ENCODE results near the gene DHRS4. TPM values are rescaled to one million over a fixed set of nuclear protein-coding genes. Genes with fewer than 3 reads are reported as not detected.

Gene DHRS4
- total and polyA plus RNA-seq, 2 experiments from 2014 or later: 25.4 to 35.4 TPM

- H3K9me3 ChIP-seq (ENCODE audit: low read depth): no peaks in the 10 kb centered on the region
- no peaks in the 10 kb centered on the region for H4K20me1 ChIP-seq (ENCODE audit: insufficient read depth)
- no peak for DNase-seq
- H3K36me3 ChIP-seq (ENCODE audit: low read depth): no peaks in the 10 kb centered on the region
- no peak overlapping the region for H3K27ac ChIP-seq
- in situ Hi-C loops (cut with MboI): no loop called here
- H3K4me2 ChIP-seq (ENCODE audit: unreplicated experiment): no peak overlapping the region
- WGBS, 2 experiments (ENCODE audit: low coverage in 1 of 2, low lambda C conversion rate in 2 of 2, missing lambda C conversion rate in 2 of 2): 82 to 85% methylated on average over 11 of the region's 11 CpGs
- no peaks in the 10 kb centered on the region for H3K9me2 ChIP-seq (ENCODE audit: insufficient read depth)
- H3K9ac ChIP-seq: no peak overlapping the region
- peaks cover 6% of the 10 kb centered on the region; the same call in 1 of the 2 replicates for H3F3A ChIP-seq (ENCODE audit: insufficient read depth)
- no peaks in the 10 kb centered on the region for H3K79me2 ChIP-seq (ENCODE audit: insufficient read depth)
- no peak overlapping the region for H3K4me3 ChIP-seq
- peaks cover 10% of the 10 kb centered on the region; the same call in 1 of the 2 replicates for H3K4me1 ChIP-seq (ENCODE audit: insufficient read depth)
- H3K27me3 ChIP-seq (replicated peaks; ENCODE audit: insufficient read depth): no peaks in the 10 kb centered on the region
- no peak overlapping the region for H2AFZ ChIP-seq
- TF ChIP-seq EZH2phosphoT487 (IDR thresholded peaks at IDR 0.05; ENCODE audit: insufficient read depth, low read depth) (no peak), EZH2 (IDR thresholded peaks at IDR 0.05; ENCODE audit: insufficient read depth, poor library complexity, severe bottlenecking) (no peak)
These were observed 27.0 kb upstream of the DHRS4 start for GRCh38 chr14:23926543-23926942.

- WGBS, 2 experiments (ENCODE audit: low coverage in 1 of 2, low lambda C conversion rate in 2 of 2, missing lambda C conversion rate in 2 of 2): 64 to 67% methylated on average over 5 of the region's 5 CpGs
- Histone ChIP-seq H4K20me1 (ENCODE audit: insufficient read depth) (no peaks in the 10 kb centered on the region), H3K4me3 (no peak overlapping the region), H3K9ac (no peak overlapping the region), H3K79me2 (ENCODE audit: insufficient read depth) (no peaks in the 10 kb centered on the region), H3K4me1 (ENCODE audit: insufficient read depth) (peaks cover 10% of the 10 kb centered on the region; the same call in 1 of the 2 replicates), H3K27me3 (replicated peaks; ENCODE audit: insufficient read depth) (no peaks in the 10 kb centered on the region), H3F3A (ENCODE audit: insufficient read depth) (peaks cover 6% of the 10 kb centered on the region; the same call in 1 of the 2 replicates), H3K9me2 (ENCODE audit: insufficient read depth) (no peaks in the 10 kb centered on the region), H3K4me2 (ENCODE audit: unreplicated experiment) (no peak overlapping the region), H3K27ac (no peak overlapping the region), H3K9me3 (ENCODE audit: low read depth) (no peaks in the 10 kb centered on the region), H3K36me3 (ENCODE audit: low read depth) (no peaks in the 10 kb centered on the region), H2AFZ (no peak overlapping the region)
- DNase-seq: no peak
- TF ChIP-seq EZH2 (IDR thresholded peaks at IDR 0.05; ENCODE audit: insufficient read depth, poor library complexity, severe bottlenecking) (no peak), EZH2phosphoT487 (IDR thresholded peaks at IDR 0.05; ENCODE audit: insufficient read depth, low read depth) (no peak)
- in situ Hi-C loops (cut with MboI): no loop called here
These were observed 24.4 kb upstream of the DHRS4 start for GRCh38 chr14:23929136-23929535.

GRCh38 chr14:23929822-23930294, 23.7 kb upstream of the DHRS4 start:
- no peak overlapping the region for H3K4me3 ChIP-seq
- WGBS, 2 experiments (ENCODE audit: low coverage in 1 of 2, low lambda C conversion rate in 2 of 2, missing lambda C conversion rate in 2 of 2): 0 to 2% methylated on average over 3 of the region's 3 CpGs
- H3K27ac ChIP-seq: no peak overlapping the region
- peaks cover 6% of the 10 kb centered on the region; the same call in 1 of the 2 replicates for H3F3A ChIP-seq (ENCODE audit: insufficient read depth)
- peak; percentile 71 for DNase-seq
- TF ChIP-seq EZH2 (IDR thresholded peaks at IDR 0.05; ENCODE audit: insufficient read depth, poor library complexity, severe bottlenecking) (no peak), EZH2phosphoT487 (IDR thresholded peaks at IDR 0.05; ENCODE audit: insufficient read depth, low read depth) (no peak)
- no peaks in the 10 kb centered on the region for H3K9me2 ChIP-seq (ENCODE audit: insufficient read depth)
- no peaks in the 10 kb centered on the region for H4K20me1 ChIP-seq (ENCODE audit: insufficient read depth)
- in situ Hi-C loops (cut with MboI): no loop called here
- peaks cover 10% of the 10 kb centered on the region; the same call in 1 of the 2 replicates for H3K4me1 ChIP-seq (ENCODE audit: insufficient read depth)
- H3K9ac ChIP-seq: no peak overlapping the region
- no peaks in the 10 kb centered on the region for H3K36me3 ChIP-seq (ENCODE audit: low read depth)
- no peak overlapping the region for H3K4me2 ChIP-seq (ENCODE audit: unreplicated experiment)
- no peaks in the 10 kb centered on the region for H3K27me3 ChIP-seq (replicated peaks; ENCODE audit: insufficient read depth)
- H3K79me2 ChIP-seq (ENCODE audit: insufficient read depth): no peaks in the 10 kb centered on the region
- no peaks in the 10 kb centered on the region for H3K9me3 ChIP-seq (ENCODE audit: low read depth)
- H2AFZ ChIP-seq: no peak overlapping the region

- Histone ChIP-seq H4K20me1 (ENCODE audit: insufficient read depth) (no peaks in the 10 kb centered on the region), H3K27me3 (replicated peaks; ENCODE audit: insufficient read depth) (no peaks in the 10 kb centered on the region), H3K9me3 (ENCODE audit: low read depth) (no peaks in the 10 kb centered on the region), H2AFZ (no peak overlapping the region; the same call in 1 of the 2 replicates), H3F3A (ENCODE audit: insufficient read depth) (peaks cover 6% of the 10 kb centered on the region; the same call in 1 of the 2 replicates), H3K9ac (no peak overlapping the region), H3K27ac (no peak overlapping the region), H3K4me2 (ENCODE audit: unreplicated experiment) (no peak overlapping the region), H3K4me3 (no peak overlapping the region), H3K9me2 (ENCODE audit: insufficient read depth) (no peaks in the 10 kb centered on the region), H3K4me1 (ENCODE audit: insufficient read depth) (peaks cover 10% of the 10 kb centered on the region; the same call in 1 of the 2 replicates), H3K79me2 (ENCODE audit: insufficient read depth) (no peaks in the 10 kb centered on the region), H3K36me3 (ENCODE audit: low read depth) (no peaks in the 10 kb centered on the region)
- peak; percentile 86 for DNase-seq
- WGBS, 2 experiments (ENCODE audit: low coverage in 1 of 2, low lambda C conversion rate in 2 of 2, missing lambda C conversion rate in 2 of 2): 6% methylated on average over 4 of the region's 4 CpGs
- in situ Hi-C loops (cut with MboI): no loop called here
- TF ChIP-seq EZH2phosphoT487 (IDR thresholded peaks at IDR 0.05; ENCODE audit: insufficient read depth, low read depth): no peak
- no peak for TF ChIP-seq EZH2 (IDR thresholded peaks at IDR 0.05; ENCODE audit: insufficient read depth, poor library complexity, severe bottlenecking)
These were observed 22.8 kb upstream of the DHRS4 start for GRCh38 chr14:23930742-23931141.
